Heart right ventricle (tissue), 16 donors: ENCODE data around the gene PCDHB13. TPM values are rescaled to one million over a fixed set of nuclear protein-coding genes. Genes with fewer than 3 reads are reported as not detected.
"Not testable (repeated sequence)": the region's sequence is repeated elsewhere in the genome, so short reads cannot be mapped to it uniquely, and the experiment has no call there.

Experiments
- ATAC-seq, 8 donors: fragments of 200-7000 bp; cut with Tn5 transposase; one replicate each; pipeline ENCODE4 v1.9.1; 2020; ENCODE audit warnings: mild to moderate bottlenecking in 8 of 8, moderate library complexity in 8 of 8, moderate number of reproducible peaks in 1 of 8
- DNase-seq, 2 donors: peaks; one replicate each; pipeline ENCODE4 v3.0.0-alpha.2; 2020
- H3K27ac ChIP-seq, 10 donors: fragments of 200-600 bp; sonication (generic) in 2 of 10; one replicate each; pipeline versions ENCODE4 v1.5.0 to v1.8.0; 2020 to 2022; ENCODE audit warnings: mild to moderate bottlenecking in 3 of 10
- H3K27me3 ChIP-seq, 7 donors: fragments of 200-600 bp; one replicate each; pipeline ENCODE4 v1.8.0; 2021 to 2022; ENCODE audit warnings: mild to moderate bottlenecking in 2 of 7
- H3K36me3 ChIP-seq, 9 donors: fragments of 200-600 bp; sonication (generic) in 1 of 9; one replicate each; pipeline versions ENCODE4 v1.5.0 to v1.8.0; 2020 to 2022; ENCODE audit warnings: mild to moderate bottlenecking in 2 of 9
- H3K4me1 ChIP-seq, 9 donors: fragments of 200-600 bp; sonication (generic) in 1 of 9; one replicate each; pipeline versions ENCODE4 v1.5.0 to v1.8.0; 2020 to 2022; ENCODE audit warnings: mild to moderate bottlenecking in 4 of 9
- H3K4me3 ChIP-seq, 10 donors: fragments of 200-600 bp; sonication (generic) in 2 of 10; one replicate each; pipeline versions ENCODE4 v1.5.0 to v1.8.0; 2020 to 2022; ENCODE audit warnings: mild to moderate bottlenecking in 7 of 10, moderate library complexity in 2 of 10
- H3K9me3 ChIP-seq, 11 donors: fragments of 200-600 bp in 10 of 11; sonication (generic) in 2 of 11; one replicate each; pipeline versions ENCODE4 v1.5.0 to v1.8.0; 2013 to 2022; ENCODE audit warnings: mild to moderate bottlenecking in 2 of 11, control low read depth in 1 of 11, moderate library complexity in 1 of 11
- WGBS, 2 donors: extraction: QIAGEN DNeasy Blood & Tissue Kit; methylation state at CpG; one replicate each; pipeline ENCODE4 v1.1.7; 2013; ENCODE audit warnings: inconsistent platforms in 1 of 2; 5-methylcytosine and 5-hydroxymethylcytosine counted together
- intact Hi-C, 10 donors: fragments of 100-400 bp; cut with DNase I; formaldehyde crosslinking; loops; one replicate each; pipeline versions ENCODE4 v1.11.1 to v1.14.2; 2022
- polyA plus RNA-seq, 2 donors: library from polyadenylated mRNA; stranded (reverse); fragments of 200-250 nt; gene quantifications; one replicate each; pipeline ENCODE4 v1.2.3, GENCODE V29; 2013
- total RNA-seq, 10 donors: library from RNA; stranded (reverse); fragmentation: NEBNext Ultra II Directional in 3 of 10; extraction: Animal tissue kit (Norgen Biotek cat#: 25700) in 3 of 10; gene quantifications; one replicate each; pipeline versions ENCODE4 v1.2.1 to v1.2.4, GENCODE V29; 2021 to 2023
- TF ChIP-seq, protein P1 (sequence below), 9 donors: fragments of 200-600 bp; sonication (generic) in 2 of 9; IDR thresholded peaks; one replicate each; pipeline versions ENCODE4 v1.5.0 to v1.8.0; 2021 to 2022; ENCODE audit warnings: antibody characterized with exemption in 9 of 9, mild to moderate bottlenecking in 5 of 9, moderate library complexity in 1 of 9
- donor health status: Arrhythmogenic right ventricular cardiomyopathy.
- donor health status: ischemic (EF 13 %, LVEDD 7.1; RV severe dilation, severe dysfunction).
- donor health status: healthy with polysubstance abuse.
- donor health status: DM: no; HTN: yes; CAD: no.
- donor health status: DM: no; HTN: no; CAD: no.
- donor health status: ischemic (EF 25% LVEDD 6.9; RV normal size, moderate dysfunction).
- donor health status: ischemic (EF 25% LVEDD 5.7; RV mildly dilated, moderate dysfunction).
- donor health status: healthy.
- donor health status: DM: yes; HTN: yes; CAD: no.
- donor health status: Ischemic cardiomyopathy.
- donor health status: ischemic (EF 35%, LVEDD 5.7; RV mildly dilated, moderate dysfunction).
- donor health status: nonischemic (EF 11% LVEDD 7.7; RV severe dilation, severe dysfunction).
- donor health status: DM: yes; HTN: yes; CAD: no.
- donor health status: PGD.
- donor health status: ischemic (EF 29% LVEDD 5.4; RV normal size, mild dysfunction).
- donor health status: nonischemic (EF 23%, LVEDD 6.1; RV moderate dilation, normal function).

The PCDHB13 gene
- total and polyA plus RNA-seq, 12 donors = 1.0 to 5.4 (median 3.3) TPM

DNA sequence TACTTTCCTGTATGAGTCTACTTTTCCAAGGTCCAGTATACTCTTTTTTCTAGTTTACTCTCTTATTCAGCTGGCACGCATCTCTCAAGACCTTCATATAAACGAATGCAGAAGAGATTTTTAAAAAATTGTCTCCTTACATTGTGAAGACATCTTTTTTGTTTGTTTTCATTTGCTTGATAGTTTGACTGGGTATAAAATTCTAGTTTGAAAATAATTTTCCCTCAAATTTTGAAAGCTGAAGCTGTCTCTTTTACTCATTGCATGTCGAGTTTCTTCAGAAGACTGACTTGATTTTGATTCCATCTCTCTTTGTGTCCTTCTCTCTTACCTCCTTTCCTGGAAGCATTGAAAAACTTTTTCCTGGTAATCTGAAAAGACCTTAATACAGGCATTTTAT, 17.4 kb upstream of the PCDHB13 start:
- Histone ChIP-seq H3K9me3 (peaks cover 0 to 91% (median 57%) of the 10 kb centered on the region in 11 donors), H3K4me1 (no peaks in the 10 kb centered on the region), H3K4me3 (no peak overlapping the region), H3K27ac (no peak overlapping the region), H3K27me3 (peaks cover 0 to 12% (median 6%) of the 10 kb centered on the region in 7 donors), H3K36me3 (peaks cover 0 to 4% (median 0%) of the 10 kb centered on the region in 9 donors)
- ATAC-seq = no peak
- WGBS, 2 donors = 26 to 29% methylated on average over 3 of the region's 3 CpGs
- intact Hi-C loops = no loop called here
- TF ChIP-seq, protein P1, sequence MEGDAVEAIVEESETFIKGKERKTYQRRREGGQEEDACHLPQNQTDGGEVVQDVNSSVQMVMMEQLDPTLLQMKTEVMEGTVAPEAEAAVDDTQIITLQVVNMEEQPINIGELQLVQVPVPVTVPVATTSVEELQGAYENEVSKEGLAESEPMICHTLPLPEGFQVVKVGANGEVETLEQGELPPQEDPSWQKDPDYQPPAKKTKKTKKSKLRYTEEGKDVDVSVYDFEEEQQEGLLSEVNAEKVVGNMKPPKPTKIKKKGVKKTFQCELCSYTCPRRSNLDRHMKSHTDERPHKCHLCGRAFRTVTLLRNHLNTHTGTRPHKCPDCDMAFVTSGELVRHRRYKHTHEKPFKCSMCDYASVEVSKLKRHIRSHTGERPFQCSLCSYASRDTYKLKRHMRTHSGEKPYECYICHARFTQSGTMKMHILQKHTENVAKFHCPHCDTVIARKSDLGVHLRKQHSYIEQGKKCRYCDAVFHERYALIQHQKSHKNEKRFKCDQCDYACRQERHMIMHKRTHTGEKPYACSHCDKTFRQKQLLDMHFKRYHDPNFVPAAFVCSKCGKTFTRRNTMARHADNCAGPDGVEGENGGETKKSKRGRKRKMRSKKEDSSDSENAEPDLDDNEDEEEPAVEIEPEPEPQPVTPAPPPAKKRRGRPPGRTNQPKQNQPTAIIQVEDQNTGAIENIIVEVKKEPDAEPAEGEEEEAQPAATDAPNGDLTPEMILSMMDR (IDR thresholded peaks at IDR 0.05) = no peak
- DNase-seq = no peak

DNA sequence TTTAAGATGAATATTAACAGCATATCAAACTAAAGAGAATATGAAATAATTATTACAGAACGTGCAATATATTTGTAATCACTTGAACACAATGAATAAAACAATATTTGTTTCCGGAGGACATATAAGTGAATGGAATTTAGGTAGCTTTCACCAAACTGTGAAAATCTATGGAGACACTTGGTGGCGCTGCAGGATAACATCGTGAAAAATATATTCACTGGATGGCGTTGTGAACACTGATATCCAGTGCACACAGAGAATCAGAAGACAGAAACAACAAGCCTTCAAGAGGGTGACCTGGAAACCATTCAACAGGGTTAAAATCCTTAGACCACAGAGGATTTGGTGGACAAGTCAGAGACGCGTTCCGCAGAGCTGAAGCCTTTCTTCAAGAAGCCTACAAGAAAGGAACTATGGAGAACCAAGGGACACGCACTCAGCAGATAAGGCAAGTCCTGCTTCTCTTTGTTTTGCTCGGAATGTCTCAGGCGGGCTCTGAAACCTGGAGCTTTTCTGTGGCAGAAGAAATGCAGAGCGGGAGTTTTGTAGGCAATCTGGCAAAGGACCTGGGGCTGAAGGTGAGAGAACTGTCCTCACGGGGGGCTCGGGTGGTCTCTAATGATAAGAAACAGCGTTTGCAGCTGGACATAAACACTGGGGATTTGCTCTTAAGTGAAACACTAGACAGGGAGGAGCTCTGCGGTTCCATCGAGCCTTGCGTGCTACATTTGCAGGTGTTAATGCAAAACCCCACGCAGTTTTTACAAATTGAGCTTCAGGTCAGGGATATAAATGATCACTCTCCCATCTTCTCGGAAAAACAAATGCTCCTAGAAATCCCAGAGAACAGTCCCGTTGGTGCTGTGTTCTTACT, 14.1 kb upstream of the PCDHB13 start, which contains the start of gene PCDHB11:
TSS of gene PCDHB11 (plus strand) at position 269 of the 877 bp plus-strand sequence. CDS start at position 417, 148 bp downstream.
- ATAC-seq = no peak
- intact Hi-C loops = loop anchor here in 1 of 10 donors (10.0 kb wide), 1 partner anchor 125 kb away; the partner anchor contains the start of gene TAF7
- peaks cover 0 to 98% (median 56%) of the 10 kb centered on the region in 11 donors for H3K9me3 ChIP-seq
- 32 to 33% methylated on average over 21 of the region's 21 CpGs for WGBS, 2 donors
- peak within 1 kb of the TSS in 6 of 10 donors; percentile 1 to 20 (median 15) for H3K4me3 ChIP-seq
- peaks cover 0 to 18% (median 0%) of the 10 kb centered on the region in 9 donors for H3K36me3 ChIP-seq
- no peak for DNase-seq
- no peaks in the 10 kb centered on the region for H3K4me1 ChIP-seq
- H3K27ac ChIP-seq = no peak within 1 kb of the TSS
- TF ChIP-seq, protein P1 (IDR thresholded peaks at IDR 0.05) = peak in 4 of 9 donors; percentile 4 to 19 (median 18)
- peaks cover 0 to 20% (median 9%) of the 10 kb centered on the region in 7 donors for H3K27me3 ChIP-seq

- ATAC-seq, DNase-seq, H3K4me1 ChIP-seq, H3K27ac ChIP-seq, H3K4me3 ChIP-seq: not testable (repeated sequence)
- 24 to 26% methylated on average over 23 to 27 of the region's 38 CpGs for WGBS, 2 donors
- intact Hi-C loops = loop anchor here in 1 of 10 donors (10.0 kb wide), 1 partner anchor 124 kb away; the partner anchor contains the start of gene TAF7
- Histone ChIP-seq H3K9me3 (peaks cover 0 to 98% (median 53%) of the 10 kb centered on the region in 11 donors), H3K27me3 (peaks cover 0 to 29% (median 9%) of the 10 kb centered on the region in 7 donors), H3K36me3 (peaks cover 0 to 30% (median 0%) of the 10 kb centered on the region in 9 donors)
Measured at GRCh38 chr5:141201126-141201525, 12.6 kb upstream of the PCDHB13 start.

DNA sequence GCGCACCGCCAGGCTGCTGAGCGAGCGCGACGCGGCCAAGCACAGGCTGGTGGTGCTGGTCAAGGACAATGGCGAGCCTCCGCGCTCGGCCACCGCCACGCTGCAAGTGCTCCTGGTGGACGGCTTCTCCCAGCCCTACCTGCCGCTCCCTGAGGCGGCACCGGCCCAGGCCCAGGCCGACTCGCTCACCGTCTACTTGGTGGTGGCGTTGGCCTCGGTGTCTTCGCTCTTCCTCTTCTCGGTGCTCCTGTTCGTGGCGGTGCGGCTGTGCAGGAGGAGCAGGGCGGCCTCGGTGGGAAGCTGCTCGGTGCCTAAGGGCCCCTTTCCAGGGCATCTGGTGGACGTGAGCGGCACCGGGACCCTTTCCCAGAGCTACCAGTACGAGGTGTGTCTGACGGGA, 12.1 kb upstream of the PCDHB13 start:
- H3K36me3 ChIP-seq = peaks cover 0 to 35% (median 0%) of the 10 kb centered on the region in 9 donors
- H3K27me3 ChIP-seq = peaks cover 0 to 34% (median 9%) of the 10 kb centered on the region in 7 donors
- WGBS, 2 donors = 25 to 28% methylated on average over 28 to 29 of the region's 35 CpGs
- H3K9me3 ChIP-seq = peaks cover 0 to 98% (median 48%) of the 10 kb centered on the region in 11 donors
- intact Hi-C loops = loop anchor here in 1 of 10 donors (10.0 kb wide), 1 partner anchor 123 kb away; the partner anchor contains the start of gene TAF7
- not testable (repeated sequence) for H3K27ac ChIP-seq, DNase-seq, ATAC-seq, H3K4me1 ChIP-seq, H3K4me3 ChIP-seq

- peaks cover 0 to 1% (median 0%) of the 10 kb centered on the region in 9 donors for H3K4me1 ChIP-seq
- TF ChIP-seq, protein P1 (IDR thresholded peaks at IDR 0.05) = peak in 7 of 9 donors; percentile 21 to 50 (median 32)
- H3K27ac ChIP-seq = no peak within 1 kb of the TSS
- peaks cover 0 to 99% (median 39%) of the 10 kb centered on the region in 11 donors for H3K9me3 ChIP-seq
- H3K27me3 ChIP-seq = peaks cover 0 to 51% (median 15%) of the 10 kb centered on the region in 7 donors
- H3K4me3 ChIP-seq = peak within 1 kb of the TSS in 6 of 10 donors; percentile 12 to 34 (median 26)
- peaks cover 0 to 33% (median 0%) of the 10 kb centered on the region in 9 donors for H3K36me3 ChIP-seq
- 18% methylated on average over 11 of the region's 11 CpGs for WGBS, 2 donors
- intact Hi-C loops = loop anchor here in 1 of 10 donors (10.0 kb wide), 1 partner anchor 116 kb away; the partner anchor contains the start of gene TAF7
- no peak for DNase-seq
- no peak for ATAC-seq
Measured at GRCh38 chr5:141208478-141208877, 5.2 kb upstream of the PCDHB13 start, which contains the start of gene PCDHB12. Gene PCDHB12 (plus strand): TSS chr5:141208719. CDS start chr5:141208908, 189 bp downstream.

DNA sequence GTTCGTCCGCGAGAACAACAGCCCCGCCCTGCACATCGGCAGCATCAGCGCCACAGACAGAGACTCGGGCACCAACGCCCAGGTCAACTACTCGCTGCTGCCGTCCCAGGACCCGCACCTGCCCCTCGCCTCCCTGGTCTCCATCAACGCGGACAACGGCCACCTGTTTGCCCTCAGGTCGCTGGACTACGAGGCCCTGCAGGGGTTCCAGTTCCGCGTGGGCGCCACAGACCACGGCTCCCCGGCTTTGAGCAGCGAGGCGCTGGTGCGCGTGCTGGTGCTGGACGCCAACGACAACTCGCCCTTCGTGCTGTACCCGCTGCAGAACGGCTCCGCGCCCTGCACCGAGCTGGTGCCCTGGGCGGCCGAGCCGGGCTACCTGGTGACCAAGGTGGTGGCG, 3.4 kb upstream of the PCDHB13 start:
- 31 to 32% methylated on average over 34 to 39 of the region's 39 CpGs for WGBS, 2 donors
- peaks cover 0 to 40% (median 13%) of the 10 kb centered on the region in 7 donors for H3K27me3 ChIP-seq
- DNase-seq, H3K27ac ChIP-seq, H3K4me3 ChIP-seq, H3K4me1 ChIP-seq, ATAC-seq: not testable (repeated sequence)
- H3K36me3 ChIP-seq = peaks cover 0 to 17% (median 0%) of the 10 kb centered on the region in 9 donors
- H3K9me3 ChIP-seq = peaks cover 0 to 95% (median 37%) of the 10 kb centered on the region in 11 donors
- intact Hi-C loops = loop anchor here in 4 of 10 donors (10.0 kb wide), 2 partner anchors 205 to 355 kb away; partner anchors contain the start of genes PCDHGA10 (in 1 of the 4) and PCDHGB7 (in 1 of the 4)

GRCh38 chr5:141210849-141211248, 2.9 kb upstream of the PCDHB13 start:
- not testable (repeated sequence) for H3K4me1 ChIP-seq, ATAC-seq, H3K27ac ChIP-seq, H3K4me3 ChIP-seq, DNase-seq
- intact Hi-C loops = loop anchor here in 4 of 10 donors (10.0 kb wide), 2 partner anchors 204 to 354 kb away; partner anchors contain the start of genes PCDHGA10 (in 1 of the 4) and PCDHGB7 (in 1 of the 4)
- peaks cover 0 to 36% (median 13%) of the 10 kb centered on the region in 7 donors for H3K27me3 ChIP-seq
- H3K9me3 ChIP-seq = peaks cover 0 to 93% (median 34%) of the 10 kb centered on the region in 11 donors
- 21 to 27% methylated on average over 16 to 21 of the region's 27 CpGs for WGBS, 2 donors
- peaks cover 0 to 11% (median 0%) of the 10 kb centered on the region in 9 donors for H3K36me3 ChIP-seq
